Measurements from ENCODE around the gene SLC35E1. TPM values are rescaled to one million over a fixed set of nuclear protein-coding genes. Genes with fewer than 3 reads are reported as not detected.

SLC35E1 gene
- total RNA-seq, 6 donors from 2014 or later = 48.5 to 60.8 (median 53.2) TPM

DNA sequence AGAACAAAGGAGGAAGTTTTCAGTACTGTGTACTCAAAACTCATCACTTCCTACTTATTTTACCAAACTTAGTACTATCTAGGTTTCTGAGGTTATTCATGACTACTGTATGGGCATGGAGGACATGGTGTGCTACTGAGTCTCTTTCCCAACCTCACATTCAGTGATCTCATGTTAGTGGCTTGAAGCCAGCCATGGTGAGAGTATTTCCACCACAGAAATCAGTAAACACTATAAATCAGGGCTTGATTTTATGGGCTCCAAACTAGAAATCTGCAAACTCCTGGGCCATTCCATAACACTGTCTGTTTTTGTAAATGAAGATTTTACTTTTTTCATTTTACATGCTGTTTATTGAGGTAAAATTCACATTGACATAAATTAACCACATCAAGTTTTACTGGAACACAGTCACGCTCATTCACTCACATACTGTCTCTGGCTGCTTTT lies 36.1 kb upstream of the SLC35E1 start:
- H3K4me3 ChIP-seq = no peak overlapping the region
- no peaks in the 10 kb centered on the region for H3K9me3 ChIP-seq
- peaks cover 50 to 78% (median 63%) of the 10 kb centered on the region in 4 donors for H3K4me1 ChIP-seq
- peaks cover 0 to 8% (median 0%) of the 10 kb centered on the region in 4 donors for H3K36me3 ChIP-seq
- ATAC-seq (ENCODE audit: low FRiP score in 2 of 2) (peak; percentile 68 to 87), DNase-seq (peak in 1 of 2 donors; percentile 67)
- WGBS, 2 donors = 92% methylated on average over 1 of the region's 1 CpG
- H3K27me3 ChIP-seq = no peaks in the 10 kb centered on the region
- TF ChIP-seq, protein P1, sequence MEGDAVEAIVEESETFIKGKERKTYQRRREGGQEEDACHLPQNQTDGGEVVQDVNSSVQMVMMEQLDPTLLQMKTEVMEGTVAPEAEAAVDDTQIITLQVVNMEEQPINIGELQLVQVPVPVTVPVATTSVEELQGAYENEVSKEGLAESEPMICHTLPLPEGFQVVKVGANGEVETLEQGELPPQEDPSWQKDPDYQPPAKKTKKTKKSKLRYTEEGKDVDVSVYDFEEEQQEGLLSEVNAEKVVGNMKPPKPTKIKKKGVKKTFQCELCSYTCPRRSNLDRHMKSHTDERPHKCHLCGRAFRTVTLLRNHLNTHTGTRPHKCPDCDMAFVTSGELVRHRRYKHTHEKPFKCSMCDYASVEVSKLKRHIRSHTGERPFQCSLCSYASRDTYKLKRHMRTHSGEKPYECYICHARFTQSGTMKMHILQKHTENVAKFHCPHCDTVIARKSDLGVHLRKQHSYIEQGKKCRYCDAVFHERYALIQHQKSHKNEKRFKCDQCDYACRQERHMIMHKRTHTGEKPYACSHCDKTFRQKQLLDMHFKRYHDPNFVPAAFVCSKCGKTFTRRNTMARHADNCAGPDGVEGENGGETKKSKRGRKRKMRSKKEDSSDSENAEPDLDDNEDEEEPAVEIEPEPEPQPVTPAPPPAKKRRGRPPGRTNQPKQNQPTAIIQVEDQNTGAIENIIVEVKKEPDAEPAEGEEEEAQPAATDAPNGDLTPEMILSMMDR (IDR thresholded peaks at IDR 0.05) = no peak
- TF ChIP-seq POLR2A (IDR thresholded peaks at IDR 0.05) (no peak), EP300 (IDR thresholded peaks at IDR 0.05) (peak in 2 of 4 donors; percentile 78 to 91), POLR2AphosphoS5 (IDR thresholded peaks at IDR 0.05) (peak; percentile 54 to 64)
- H3K27ac ChIP-seq = peak overlapping the region; percentile 32 to 84 (median 82)

- WGBS, 2 donors = 84 to 91% methylated on average over 12 of the region's 12 CpGs
- H3K4me1 ChIP-seq = peaks cover 46 to 78% (median 60%) of the 10 kb centered on the region in 4 donors
- ATAC-seq (ENCODE audit: low FRiP score in 2 of 2) (peak in 1 of 2 donors; percentile 7), DNase-seq (peak in 1 of 2 donors; percentile 73)
- peaks cover 0 to 8% (median 0%) of the 10 kb centered on the region in 4 donors for H3K36me3 ChIP-seq
- TF ChIP-seq, protein P1 (IDR thresholded peaks at IDR 0.05) = no peak
- TF ChIP-seq POLR2AphosphoS5 (IDR thresholded peaks at IDR 0.05) = no peak
- TF ChIP-seq POLR2A (IDR thresholded peaks at IDR 0.05) = no peak
- no peak for TF ChIP-seq EP300 (IDR thresholded peaks at IDR 0.05)
- H3K27ac ChIP-seq = peak overlapping the region; percentile 20 to 84 (median 82)
- H3K4me3 ChIP-seq = no peak overlapping the region
- no peaks in the 10 kb centered on the region for H3K27me3 ChIP-seq
- H3K9me3 ChIP-seq = no peaks in the 10 kb centered on the region
Measured at GRCh38 chr19:16607819-16608218, 35.6 kb upstream of the SLC35E1 start.

GRCh38 chr19:16605553-16605994 lies 33.4 kb upstream of the SLC35E1 start:
- no peak for TF ChIP-seq EP300 (IDR thresholded peaks at IDR 0.05)
- TF ChIP-seq, protein P1 (IDR thresholded peaks at IDR 0.05) = peak in 1 of 6 experiments; percentile 38
- peaks cover 0 to 8% (median 0%) of the 10 kb centered on the region in 4 donors for H3K36me3 ChIP-seq
- H3K27ac ChIP-seq = peak overlapping the region in 2 of 4 donors; percentile 0 to 24
- ATAC-seq (ENCODE audit: low FRiP score in 2 of 2) (peak in 1 of 2 donors; percentile 27), DNase-seq (peak in 1 of 2 donors; percentile 45)
- peaks cover 31 to 67% (median 41%) of the 10 kb centered on the region in 4 donors for H3K4me1 ChIP-seq
- no peaks in the 10 kb centered on the region for H3K9me3 ChIP-seq
- 55 to 68% methylated on average over 8 of the region's 8 CpGs for WGBS, 2 donors
- no peak overlapping the region for H3K4me3 ChIP-seq
- H3K27me3 ChIP-seq = no peaks in the 10 kb centered on the region

- H3K4me3 ChIP-seq = no peak overlapping the region
- H3K4me1 ChIP-seq = peaks cover 27 to 65% (median 37%) of the 10 kb centered on the region in 4 donors
- no peaks in the 10 kb centered on the region for H3K27me3 ChIP-seq
- H3K27ac ChIP-seq = peak overlapping the region in 1 of 4 donors; percentile 24
- H3K9me3 ChIP-seq = no peaks in the 10 kb centered on the region
- peaks cover 0 to 8% (median 0%) of the 10 kb centered on the region in 4 donors for H3K36me3 ChIP-seq
- DNase-seq (no peak), ATAC-seq (ENCODE audit: low FRiP score in 2 of 2) (no peak)
- no peak for TF ChIP-seq POLR2AphosphoS5 (IDR thresholded peaks at IDR 0.05)
- TF ChIP-seq, protein P1 (IDR thresholded peaks at IDR 0.05) = no peak
- no peak for TF ChIP-seq EP300 (IDR thresholded peaks at IDR 0.05)
- WGBS, 2 donors = 80 to 89% methylated on average over 3 of the region's 3 CpGs
Measured at GRCh38 chr19:16605115-16605514, 32.9 kb upstream of the SLC35E1 start.

- ATAC-seq (ENCODE audit: low FRiP score in 2 of 2) = no peak
- H3K27me3 ChIP-seq = no peaks in the 10 kb centered on the region
- 84 to 91% methylated on average over 6 of the region's 6 CpGs for WGBS, 2 donors
- H3K4me3 ChIP-seq = no peak overlapping the region
- H3K4me1 ChIP-seq = peaks cover 24 to 67% (median 32%) of the 10 kb centered on the region in 4 donors
- peaks cover 0 to 8% (median 0%) of the 10 kb centered on the region in 4 donors for H3K36me3 ChIP-seq
- no peak for DNase-seq
- H3K9me3 ChIP-seq = no peaks in the 10 kb centered on the region
- no peak overlapping the region for H3K27ac ChIP-seq
- TF ChIP-seq, protein P1 (IDR thresholded peaks at IDR 0.05) = no peak
- TF ChIP-seq POLR2A (IDR thresholded peaks at IDR 0.05) (no peak), POLR2AphosphoS5 (IDR thresholded peaks at IDR 0.05) (no peak), EP300 (IDR thresholded peaks at IDR 0.05) (no peak)
Measured at GRCh38 chr19:16604615-16605014, 32.4 kb upstream of the SLC35E1 start.
